Epithelial cell of proximal tubule (primary cell): Measurements from ENCODE around the gene TRIM29. TPM values are rescaled to one million over a fixed set of nuclear protein-coding genes. Genes with fewer than 3 reads are reported as not detected.

ENCODE experiments used
- DNase-seq: peaks from one replicate; pipeline ENCODE4 v3.0.0-alpha.2; 2011; ENCODE audit warnings: low read depth
- H3K4me3 ChIP-seq: 2 replicates; pipeline ENCODE4 v1.5.1; 2011; ENCODE audit warnings: low read depth, mild to moderate bottlenecking, low read length
- total RNA-seq: library from RNA; depleted of rRNA; stranded (reverse); fragments of >200 nt; gene quantifications from 2 replicates; pipeline ENCODE4 v1.2.3, GENCODE V29; 2015
- TF ChIP-seq, protein P1 (sequence below): conservative IDR thresholded peaks from 2 replicates; pipeline ENCODE4 v1.5.1; 2012; ENCODE audit warnings: low read depth, mild to moderate bottlenecking, low read length

TRIM29 gene
- total RNA-seq, 1 donor from 2014 or later: not detected

DNA sequence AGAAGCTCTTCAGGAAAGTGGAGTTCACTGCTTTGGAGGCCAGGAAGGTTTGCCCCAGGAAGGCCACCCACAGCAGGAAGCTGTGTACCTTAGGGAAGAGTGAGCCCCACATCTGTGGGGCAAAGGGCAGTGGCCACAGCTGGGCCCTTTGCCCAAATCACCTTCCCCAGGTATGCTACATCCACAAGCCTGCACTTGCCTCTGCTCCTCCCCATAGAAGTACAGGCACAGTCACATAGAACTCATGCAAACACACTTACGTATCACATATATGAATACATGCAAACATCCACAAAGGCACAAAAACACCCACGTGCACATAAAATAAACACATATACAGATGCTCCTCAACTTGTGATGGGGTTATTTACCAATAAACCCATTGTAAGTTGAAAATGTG lies 2.1 kb downstream of the TRIM29 start:
- H3K4me3 ChIP-seq: no peak overlapping the region
- DNase-seq: no peak

DNA sequence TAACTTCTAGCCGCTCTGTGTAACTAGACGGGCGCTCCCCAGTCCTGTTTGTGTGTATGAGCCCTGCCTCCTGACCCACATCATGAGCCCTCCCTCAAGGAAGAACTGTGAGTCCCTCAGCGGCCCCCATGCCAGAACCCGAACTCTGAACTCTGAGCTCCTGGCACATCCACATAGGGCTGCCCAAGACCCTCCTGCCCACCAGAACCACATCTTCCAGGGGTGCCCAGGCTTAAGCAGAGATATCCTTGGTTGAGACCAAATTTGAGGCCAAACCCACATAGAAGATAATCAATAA lies 3.0 kb downstream of the TRIM29 start:
- no peak overlapping the region for H3K4me3 ChIP-seq
- no peak for DNase-seq
- TF ChIP-seq, protein P1, sequence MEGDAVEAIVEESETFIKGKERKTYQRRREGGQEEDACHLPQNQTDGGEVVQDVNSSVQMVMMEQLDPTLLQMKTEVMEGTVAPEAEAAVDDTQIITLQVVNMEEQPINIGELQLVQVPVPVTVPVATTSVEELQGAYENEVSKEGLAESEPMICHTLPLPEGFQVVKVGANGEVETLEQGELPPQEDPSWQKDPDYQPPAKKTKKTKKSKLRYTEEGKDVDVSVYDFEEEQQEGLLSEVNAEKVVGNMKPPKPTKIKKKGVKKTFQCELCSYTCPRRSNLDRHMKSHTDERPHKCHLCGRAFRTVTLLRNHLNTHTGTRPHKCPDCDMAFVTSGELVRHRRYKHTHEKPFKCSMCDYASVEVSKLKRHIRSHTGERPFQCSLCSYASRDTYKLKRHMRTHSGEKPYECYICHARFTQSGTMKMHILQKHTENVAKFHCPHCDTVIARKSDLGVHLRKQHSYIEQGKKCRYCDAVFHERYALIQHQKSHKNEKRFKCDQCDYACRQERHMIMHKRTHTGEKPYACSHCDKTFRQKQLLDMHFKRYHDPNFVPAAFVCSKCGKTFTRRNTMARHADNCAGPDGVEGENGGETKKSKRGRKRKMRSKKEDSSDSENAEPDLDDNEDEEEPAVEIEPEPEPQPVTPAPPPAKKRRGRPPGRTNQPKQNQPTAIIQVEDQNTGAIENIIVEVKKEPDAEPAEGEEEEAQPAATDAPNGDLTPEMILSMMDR: no peak

More for the DNA sequence above, 2.1 kb downstream of the TRIM29 start:
- TF ChIP-seq, protein P1: no peak

DNA sequence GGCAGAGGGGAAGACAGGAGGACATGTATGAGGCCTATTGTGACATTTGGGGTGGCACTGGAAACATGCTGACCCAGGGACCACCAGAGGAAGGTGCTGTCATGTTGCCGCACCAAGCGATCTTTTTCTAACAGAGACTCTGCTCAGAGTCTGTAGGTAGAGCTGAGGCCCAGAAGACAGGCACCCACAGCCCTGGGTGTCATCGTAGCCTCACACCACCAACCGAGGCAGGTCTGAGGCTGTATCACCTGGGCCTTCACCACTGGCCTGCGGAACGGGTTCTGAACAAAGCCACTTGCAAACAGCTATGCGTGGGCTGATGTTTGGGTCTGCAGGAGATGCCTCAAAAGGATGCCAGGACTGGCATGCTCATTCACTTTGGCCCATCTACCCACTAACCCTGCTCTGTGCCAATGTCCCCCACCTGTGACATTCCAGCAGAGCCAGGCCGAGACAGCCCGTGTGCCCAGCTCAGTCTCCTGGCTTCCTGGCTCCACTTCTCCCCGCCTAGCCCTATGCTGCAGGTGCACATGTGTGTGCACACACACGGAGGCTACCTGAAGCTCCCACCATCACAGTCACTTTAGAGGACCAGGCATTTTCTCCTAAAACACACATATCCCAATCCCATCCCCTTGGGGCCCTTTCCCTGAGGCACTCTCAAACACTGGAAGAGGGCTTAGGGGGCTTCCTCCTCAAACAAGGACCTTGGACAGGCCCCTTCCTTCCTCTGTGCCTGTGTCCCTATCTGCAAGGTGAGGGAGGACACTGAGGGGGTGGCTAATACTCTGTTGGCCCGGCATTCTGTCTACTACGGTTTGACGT lies 3.6 kb downstream of the TRIM29 start:
- TF ChIP-seq, protein P1: no peak
- DNase-seq: no peak
- no peak overlapping the region for H3K4me3 ChIP-seq

DNA sequence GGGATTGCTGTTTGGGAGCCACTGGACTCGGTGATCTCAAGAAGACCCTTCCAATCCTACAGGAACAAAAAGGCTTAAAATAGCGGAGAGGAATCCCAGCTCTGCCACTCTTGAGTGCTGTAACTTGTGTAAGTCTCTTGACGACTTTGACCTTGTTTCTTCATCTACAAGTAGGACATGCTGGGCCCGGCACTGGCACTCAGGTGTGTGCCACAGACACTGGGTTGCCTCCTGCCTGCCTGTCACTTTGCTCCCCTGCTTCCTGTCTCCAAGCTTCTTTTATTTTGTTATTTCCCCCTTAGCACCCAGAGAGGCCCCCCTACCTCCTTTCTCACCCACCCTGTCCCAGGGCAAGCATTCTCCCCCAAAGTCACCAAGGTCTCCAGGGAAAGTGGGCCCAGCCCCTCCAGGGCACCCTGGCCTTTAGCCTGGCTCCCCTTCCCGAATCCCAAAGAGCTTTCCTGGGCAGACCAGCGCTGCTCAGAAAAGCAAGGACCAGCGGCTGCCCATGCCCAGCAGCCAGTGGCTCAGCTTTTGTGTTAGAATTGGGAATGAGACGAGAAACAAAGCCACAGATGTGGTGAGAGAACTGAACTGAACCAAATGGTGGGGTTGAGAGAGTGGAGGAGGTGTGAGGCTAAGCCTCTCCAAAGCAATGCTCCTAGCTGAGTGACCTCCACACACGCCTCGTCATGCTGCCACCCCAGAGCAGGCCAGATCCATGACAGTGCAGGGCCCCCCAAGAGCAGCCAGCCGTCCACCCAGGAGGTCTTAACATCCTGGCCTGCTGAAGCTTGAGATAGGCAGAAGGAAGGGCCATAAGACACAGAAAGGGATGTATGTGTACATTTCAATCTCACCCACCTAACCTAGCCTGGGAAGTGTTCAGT lies 4.5 kb downstream of the TRIM29 start:
- DNase-seq: no peak
- TF ChIP-seq, protein P1: no peak
- H3K4me3 ChIP-seq: no peak overlapping the region

DNA sequence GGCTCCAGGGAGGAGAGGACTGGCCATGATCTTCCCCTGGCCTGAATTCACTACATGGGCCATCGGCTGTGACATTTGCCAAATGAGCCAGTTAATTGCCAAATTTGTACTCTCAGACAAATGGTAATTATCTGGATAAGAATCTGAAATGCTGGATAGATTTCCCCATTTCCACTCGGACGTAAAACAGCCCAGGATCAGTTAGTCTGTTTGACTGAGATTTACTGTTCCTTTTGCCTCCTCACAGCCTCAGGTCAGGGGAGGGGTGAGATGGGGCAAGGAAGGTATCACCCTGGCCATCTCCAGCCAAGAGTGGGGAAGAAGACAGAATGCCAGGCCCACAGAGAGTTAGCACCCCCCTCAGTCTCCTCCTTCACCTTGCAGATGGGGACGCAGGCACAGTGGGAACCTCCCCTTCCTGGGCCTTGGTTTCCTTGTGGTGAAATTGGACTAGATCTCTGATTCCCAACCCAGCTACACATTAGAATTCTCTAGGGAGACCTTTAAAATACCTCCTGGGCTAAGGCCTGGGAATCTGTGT lies 5.2 kb downstream of the TRIM29 start:
- TF ChIP-seq, protein P1: no peak
- no peak overlapping the region for H3K4me3 ChIP-seq
- no peak for DNase-seq

DNA sequence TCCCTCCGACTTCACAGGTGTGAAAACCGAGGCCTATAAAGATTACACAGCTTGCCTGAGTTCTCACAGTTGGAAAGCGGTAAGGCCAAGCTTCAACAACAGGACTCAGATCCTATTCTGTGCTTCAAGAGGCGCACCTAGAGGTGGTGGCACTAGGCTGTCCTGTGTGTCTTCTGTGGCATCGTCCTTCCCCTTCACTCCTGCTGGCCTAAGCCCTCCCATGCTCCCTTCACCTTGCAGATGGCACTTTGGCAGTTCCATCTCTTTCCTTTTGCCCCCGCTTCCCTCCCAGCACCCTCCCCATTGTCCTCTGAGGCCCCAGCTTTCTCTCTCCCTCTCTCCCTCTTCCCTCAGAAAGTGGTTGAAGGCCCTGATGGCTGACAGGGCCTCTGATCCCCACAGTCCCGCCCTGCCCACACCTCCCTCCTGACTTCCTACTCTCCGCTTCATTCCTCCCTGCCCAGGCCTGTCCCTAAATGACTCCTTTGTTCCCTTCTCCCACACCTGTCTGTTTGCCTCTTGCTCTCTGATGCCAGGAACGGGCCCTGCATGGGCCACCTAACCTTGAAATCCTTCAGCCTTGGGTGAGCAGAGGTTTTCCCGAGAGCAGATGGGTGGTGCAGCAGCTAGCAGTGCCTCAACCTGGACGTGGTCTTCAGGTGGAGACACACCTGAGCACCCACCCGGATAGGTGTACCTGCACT lies 5.8 kb downstream of the TRIM29 start:
- no peak overlapping the region for H3K4me3 ChIP-seq
- TF ChIP-seq, protein P1: no peak
- no peak for DNase-seq
